Lower leg skin (tissue), 3 donors: ENCODE data around the gene NLRP6.
"Not testable (repeated sequence)": the region's sequence is repeated elsewhere in the genome, so short reads cannot be mapped to it uniquely, and the experiment has no call there.

ENCODE experiments used
- CTCF ChIP-seq, 3 donors: fragments of 450-650 bp; IDR thresholded peaks; one replicate each; pipeline ENCODE4 v1.5.1; 2016; ENCODE audit warnings: antibody characterized with exemption in 3 of 3, mild to moderate bottlenecking in 3 of 3, moderate library complexity in 2 of 3
- POLR2A ChIP-seq, 2 donors: fragments of 450-650 bp; IDR thresholded peaks; one replicate each; pipeline ENCODE4 v1.6.1; 2016 to 2017; ENCODE audit warnings: antibody characterized with exemption in 2 of 2, mild to moderate bottlenecking in 1 of 2, moderate library complexity in 1 of 2

GRCh38 chr11:307766-308708 lies 29.8 kb downstream of the NLRP6 start, which contains the start of gene IFITM2:
- not testable (repeated sequence) for TF ChIP-seq CTCF, POLR2A (IDR thresholded peaks at IDR 0.05)
